Measurements from ENCODE around the gene KANSL1L. TPM values are rescaled to one million over a fixed set of nuclear protein-coding genes. Genes with fewer than 3 reads are reported as not detected.

The KANSL1L gene
- total RNA-seq, 1 donor, result 38.0 TPM

GRCh38 chr2:210169516-210170195, 1.6 kb downstream of the KANSL1L start:
- TF ChIP-seq, protein P1, sequence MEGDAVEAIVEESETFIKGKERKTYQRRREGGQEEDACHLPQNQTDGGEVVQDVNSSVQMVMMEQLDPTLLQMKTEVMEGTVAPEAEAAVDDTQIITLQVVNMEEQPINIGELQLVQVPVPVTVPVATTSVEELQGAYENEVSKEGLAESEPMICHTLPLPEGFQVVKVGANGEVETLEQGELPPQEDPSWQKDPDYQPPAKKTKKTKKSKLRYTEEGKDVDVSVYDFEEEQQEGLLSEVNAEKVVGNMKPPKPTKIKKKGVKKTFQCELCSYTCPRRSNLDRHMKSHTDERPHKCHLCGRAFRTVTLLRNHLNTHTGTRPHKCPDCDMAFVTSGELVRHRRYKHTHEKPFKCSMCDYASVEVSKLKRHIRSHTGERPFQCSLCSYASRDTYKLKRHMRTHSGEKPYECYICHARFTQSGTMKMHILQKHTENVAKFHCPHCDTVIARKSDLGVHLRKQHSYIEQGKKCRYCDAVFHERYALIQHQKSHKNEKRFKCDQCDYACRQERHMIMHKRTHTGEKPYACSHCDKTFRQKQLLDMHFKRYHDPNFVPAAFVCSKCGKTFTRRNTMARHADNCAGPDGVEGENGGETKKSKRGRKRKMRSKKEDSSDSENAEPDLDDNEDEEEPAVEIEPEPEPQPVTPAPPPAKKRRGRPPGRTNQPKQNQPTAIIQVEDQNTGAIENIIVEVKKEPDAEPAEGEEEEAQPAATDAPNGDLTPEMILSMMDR (IDR thresholded peaks at IDR 0.05; ENCODE audit: extremely low read depth, low read depth, low read length), result no peak
- H3K4me1 ChIP-seq (ENCODE audit: insufficient read depth, low read length), result peaks cover 28% of the 10 kb centered on the region
- peak overlapping the region; percentile 85 for H3K4me3 ChIP-seq (ENCODE audit: insufficient read depth, low read length)
- H3K79me2 ChIP-seq (ENCODE audit: insufficient read depth, low read length), result peaks cover 34% of the 10 kb centered on the region
- H3K27ac ChIP-seq (ENCODE audit: low read depth, low read length), result peak overlapping the region; percentile 96
- peak overlapping the region; percentile 93 for H2AFZ ChIP-seq (ENCODE audit: low read length)
- H3K4me2 ChIP-seq (ENCODE audit: insufficient read depth, low read length), result peak overlapping the region; percentile 86
- no peaks in the 10 kb centered on the region for H3K9me3 ChIP-seq (ENCODE audit: low read depth, low read length)
- peak; percentile 46 for DNase-seq (ENCODE audit: insufficient read length, low spot score, missing footprints)
- H3K36me3 ChIP-seq (ENCODE audit: insufficient read depth, low read length), result no peaks in the 10 kb centered on the region
- no peaks in the 10 kb centered on the region for H3K27me3 ChIP-seq (ENCODE audit: insufficient read depth, low read length)
- no peaks in the 10 kb centered on the region for H4K20me1 ChIP-seq (ENCODE audit: insufficient read depth, low read length)

DNA sequence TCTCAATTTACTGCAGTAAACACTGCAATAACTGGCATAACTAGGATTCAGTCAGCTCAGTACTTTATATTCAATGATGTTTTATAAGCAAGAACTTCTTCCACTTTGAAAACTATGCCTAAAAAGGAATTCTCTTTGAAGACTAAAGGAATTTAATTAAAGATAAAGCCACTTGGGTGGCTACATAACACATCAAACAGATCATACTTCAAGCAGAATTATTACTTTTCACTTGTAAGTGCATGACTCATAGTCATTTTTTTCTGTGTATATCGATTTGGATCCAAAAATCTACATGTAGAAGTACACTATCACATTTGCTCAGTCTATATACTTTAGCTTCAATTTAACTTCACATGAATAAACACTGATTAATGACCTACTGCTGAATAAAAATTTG, 4.0 kb downstream of the KANSL1L start:
- DNase-seq (ENCODE audit: insufficient read length, low spot score, missing footprints), result no peak
- Histone ChIP-seq H3K4me2 (ENCODE audit: insufficient read depth, low read length) (peak overlapping the region; percentile 53), H3K27me3 (ENCODE audit: insufficient read depth, low read length) (no peaks in the 10 kb centered on the region), H4K20me1 (ENCODE audit: insufficient read depth, low read length) (no peaks in the 10 kb centered on the region), H3K9me3 (ENCODE audit: low read depth, low read length) (no peaks in the 10 kb centered on the region), H3K4me3 (ENCODE audit: insufficient read depth, low read length) (peak overlapping the region; percentile 7), H3K4me1 (ENCODE audit: insufficient read depth, low read length) (peaks cover 33% of the 10 kb centered on the region), H3K27ac (ENCODE audit: low read depth, low read length) (no peak overlapping the region), H3K79me2 (ENCODE audit: insufficient read depth, low read length) (peaks cover 49% of the 10 kb centered on the region), H2AFZ (ENCODE audit: low read length) (no peak overlapping the region), H3K36me3 (ENCODE audit: insufficient read depth, low read length) (no peaks in the 10 kb centered on the region)
- TF ChIP-seq, protein P1 (IDR thresholded peaks at IDR 0.05; ENCODE audit: extremely low read depth, low read depth, low read length), result no peak

GRCh38 chr2:210162466-210163124, 8.6 kb downstream of the KANSL1L start:
- Histone ChIP-seq H3K27me3 (ENCODE audit: insufficient read depth, low read length) (no peaks in the 10 kb centered on the region), H3K4me3 (ENCODE audit: insufficient read depth, low read length) (no peak overlapping the region), H3K36me3 (ENCODE audit: insufficient read depth, low read length) (no peaks in the 10 kb centered on the region), H3K4me1 (ENCODE audit: insufficient read depth, low read length) (peaks cover 9% of the 10 kb centered on the region), H3K9me3 (ENCODE audit: low read depth, low read length) (no peaks in the 10 kb centered on the region), H4K20me1 (ENCODE audit: insufficient read depth, low read length) (no peaks in the 10 kb centered on the region), H3K4me2 (ENCODE audit: insufficient read depth, low read length) (peak overlapping the region; percentile 60), H3K27ac (ENCODE audit: low read depth, low read length) (peak overlapping the region; percentile 4), H3K79me2 (ENCODE audit: insufficient read depth, low read length) (peaks cover 51% of the 10 kb centered on the region), H2AFZ (ENCODE audit: low read length) (peak overlapping the region; percentile 45)
- TF ChIP-seq, protein P1 (IDR thresholded peaks at IDR 0.05; ENCODE audit: extremely low read depth, low read depth, low read length), result no peak
- no peak for DNase-seq (ENCODE audit: insufficient read length, low spot score, missing footprints)

DNA sequence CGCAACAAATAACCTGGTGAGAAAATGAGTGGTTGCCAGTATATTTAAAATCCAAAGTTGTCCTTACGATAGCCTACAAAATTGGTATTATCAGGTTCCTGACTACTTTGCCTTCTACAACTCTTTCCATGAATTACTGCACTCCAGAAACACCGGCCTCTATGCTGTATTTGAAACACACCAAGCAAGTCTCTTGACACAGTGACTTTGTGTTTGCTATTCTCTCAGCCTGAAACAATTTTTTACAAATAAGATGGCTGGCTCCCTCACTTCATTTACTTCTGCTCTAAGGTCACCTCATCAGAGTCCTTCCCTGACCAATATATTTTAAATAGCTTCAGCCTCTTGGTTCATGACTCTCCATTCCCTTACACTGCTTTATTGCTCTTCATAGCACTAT, 12.2 kb downstream of the KANSL1L start:
- no peak overlapping the region for H3K4me3 ChIP-seq (ENCODE audit: insufficient read depth, low read length)
- H2AFZ ChIP-seq (ENCODE audit: low read length), result no peak overlapping the region
- H3K9me3 ChIP-seq (ENCODE audit: low read depth, low read length), result no peaks in the 10 kb centered on the region
- DNase-seq (ENCODE audit: insufficient read length, low spot score, missing footprints), result no peak
- peaks cover 35% of the 10 kb centered on the region for H3K79me2 ChIP-seq (ENCODE audit: insufficient read depth, low read length)
- no peaks in the 10 kb centered on the region for H3K27me3 ChIP-seq (ENCODE audit: insufficient read depth, low read length)
- peaks cover 5% of the 10 kb centered on the region for H3K4me1 ChIP-seq (ENCODE audit: insufficient read depth, low read length)
- no peaks in the 10 kb centered on the region for H4K20me1 ChIP-seq (ENCODE audit: insufficient read depth, low read length)
- H3K27ac ChIP-seq (ENCODE audit: low read depth, low read length), result no peak overlapping the region
- no peaks in the 10 kb centered on the region for H3K36me3 ChIP-seq (ENCODE audit: insufficient read depth, low read length)
- TF ChIP-seq, protein P1 (IDR thresholded peaks at IDR 0.05; ENCODE audit: extremely low read depth, low read depth, low read length), result no peak
- no peak overlapping the region for H3K4me2 ChIP-seq (ENCODE audit: insufficient read depth, low read length)

Data from osteoblast (primary cell).